PC-3 (cell line): ENCODE measurements around the gene IP6K1. TPM values are rescaled to one million over a fixed set of nuclear protein-coding genes. Genes with fewer than 3 reads are reported as not detected.

Experiments
- ATAC-seq: fragments of 200-7000 bp; cut with Tn5 transposase; 2 replicates; pipeline ENCODE4 v1.9.1; 2020; ENCODE audit warnings: mild to moderate bottlenecking, moderate library complexity
- BruUV-seq: library from RNA; stranded (reverse); fragments of 400-500 nt; replicated peaks from 2 replicates; lab custom pipeline; 2021; lab: Mats Ljungman, UMichigan
- CTCF ChIA-PET: fragments of 300-600 bp; sonication (Branson Sonifier 250); formaldehyde crosslinking; loops from one replicate; lab custom pipeline; 2022; ENCODE audit warnings: antibody characterized with exemption; lab: Charles Lee
- POLR2A ChIA-PET: fragments of 300-600 bp; sonication (Branson Sonifier 250); formaldehyde crosslinking; loops from one replicate; lab custom pipeline; 2022; ENCODE audit warnings: antibody characterized with exemption; ENCODE audit not compliant: unreplicated experiment; lab: Charles Lee
- DNase-seq: peaks from one replicate; pipeline ENCODE4 v3.0.0-alpha.2; 2015
- H2AFZ ChIP-seq: fragments of 300-600 bp; sonication (generic); 2 replicates; pipeline ENCODE4 v1.6.0; 2016; ENCODE audit warnings: antibody characterized with exemption, low read length
- H3F3A ChIP-seq: fragments of 300-600 bp; sonication (generic); one replicate; pipeline ENCODE4 v1.6.0; 2017; ENCODE audit warnings: antibody characterized with exemption, low read length, control low read depth, mild to moderate bottlenecking; ENCODE audit not compliant: unreplicated experiment
- H3K27ac ChIP-seq: fragments of 300-600 bp; sonication (generic); 2 replicates; pipeline ENCODE4 v1.5.1; 2016; ENCODE audit warnings: mild to moderate bottlenecking, low read length
- H3K27me3 ChIP-seq: fragments of 300-600 bp; sonication (generic); 2 replicates; pipeline ENCODE4 v1.6.1; 2016; ENCODE audit warnings: low read length, mixed read lengths
- H3K36me3 ChIP-seq: fragments of 300-600 bp; sonication (generic); 2 replicates; pipeline ENCODE4 v1.6.1; 2016; ENCODE audit warnings: low read depth, mixed run types, low read length, mixed read lengths
- H3K4me1 ChIP-seq: fragments of 300-600 bp; sonication (generic); 2 replicates; pipeline ENCODE4 v1.5.1; 2016; ENCODE audit warnings: low read length; ENCODE audit not compliant: insufficient read depth
- H3K4me2 ChIP-seq: fragments of 300-600 bp; sonication (generic); 2 replicates; pipeline ENCODE4 v1.6.0; 2016; ENCODE audit warnings: low read length
- H3K4me3 ChIP-seq: fragments of 300-600 bp; sonication (generic); 2 replicates; pipeline ENCODE4 v1.5.1; 2016; ENCODE audit warnings: mild to moderate bottlenecking, low read length, mixed read lengths
- H3K79me2 ChIP-seq: fragments of 300-600 bp; sonication (generic); 2 replicates; pipeline ENCODE4 v1.6.1; 2017; ENCODE audit warnings: low read length, mixed read lengths
- H3K9ac ChIP-seq: fragments of 300-600 bp; sonication (generic); 2 replicates; pipeline ENCODE4 v1.6.0; 2016; ENCODE audit warnings: mild to moderate bottlenecking, low read length
- H3K9me2 ChIP-seq: fragments of 300-600 bp; sonication (generic); replicated peaks from 2 replicates; pipeline ENCODE4 v1.6.1; 2016; ENCODE audit warnings: mixed run types, low read length, mixed read lengths
- H3K9me3 ChIP-seq: fragments of 300-600 bp; sonication (generic); 2 replicates; pipeline ENCODE4 v1.6.1; 2016; ENCODE audit warnings: low read length, mixed read lengths
- H4K20me1 ChIP-seq: fragments of 300-600 bp; sonication (generic); 2 replicates; pipeline ENCODE4 v1.6.1; 2016; ENCODE audit warnings: low read length, mixed read lengths
- CTCF ChIP-seq: fragments of 300-600 bp; sonication (generic); conservative IDR thresholded peaks from 2 replicates; pipeline ENCODE4 v1.5.1; 2017; ENCODE audit warnings: antibody characterized with exemption, low read depth, mild to moderate bottlenecking, low read length
- EZH2 ChIP-seq: fragments of 300-600 bp; sonication (generic); IDR thresholded peaks from one replicate; pipeline ENCODE4 v1.6.1; 2017; ENCODE audit warnings: antibody characterized with exemption, mild to moderate bottlenecking, low read length; ENCODE audit not compliant: unreplicated experiment
- EZH2phosphoT487 ChIP-seq: fragments of 300-600 bp; sonication (generic); IDR thresholded peaks from 2 replicates; pipeline ENCODE4 v1.6.1; 2018; ENCODE audit warnings: mild to moderate bottlenecking, antibody characterized with exemption, low read length, borderline replicate concordance
- intact Hi-C: fragments of 100-400 bp; cut with micrococcal nuclease; formaldehyde crosslinking; loops from 2 replicates; pipeline ENCODE4 v1.9.0; 2023
- total RNA-seq: library from RNA; depleted of rRNA; stranded (reverse); fragments of >200 nt; gene quantifications from 2 replicates; pipeline ENCODE4 v1.2.3, GENCODE V29; 2014

Gene IP6K1
- total RNA-seq, 1 experiment from 2014 or later = 50.3 TPM

- H3K27me3 ChIP-seq = no peaks in the 10 kb centered on the region
- H3K4me2 ChIP-seq = no peak overlapping the region
- no peaks in the 10 kb centered on the region for H3K9me2 ChIP-seq
- H3K36me3 ChIP-seq = peaks cover 9% of the 10 kb centered on the region; the same call in 1 of the 2 replicates
- no peak for ATAC-seq
- H2AFZ ChIP-seq = no peak overlapping the region
- no TSS peak for BruUV-seq
- no peak for TF ChIP-seq EZH2phosphoT487
- TF ChIP-seq CTCF = no peak
- TF ChIP-seq EZH2 = no peak
- DNase-seq = no peak
- ChIA-PET CTCF (no interaction called here), POLR2A (no interaction called here)
- intact Hi-C loops = no loop called here
- H3K4me3 ChIP-seq = no peak overlapping the region
- no peaks in the 10 kb centered on the region for H3K9me3 ChIP-seq
- peaks cover 90% of the 10 kb centered on the region for H3K79me2 ChIP-seq
- no peak overlapping the region for H3K27ac ChIP-seq
- H3F3A ChIP-seq = no peaks in the 10 kb centered on the region
- H4K20me1 ChIP-seq = peaks cover 30% of the 10 kb centered on the region; the same call in 1 of the 2 replicates
- H3K9ac ChIP-seq = no peak overlapping the region
- H3K4me1 ChIP-seq = peaks cover 23% of the 10 kb centered on the region
These were observed 13.6 kb downstream of the IP6K1 start for GRCh38 chr3:49772703-49773102.

GRCh38 chr3:49771340-49771938 lies 14.9 kb downstream of the IP6K1 start:
- Histone ChIP-seq H4K20me1 (peaks cover 30% of the 10 kb centered on the region; the same call in 1 of the 2 replicates), H3K4me1 (peaks cover 23% of the 10 kb centered on the region), H2AFZ (no peak overlapping the region), H3K27ac (peak overlapping the region; percentile 54), H3K79me2 (peaks cover 89% of the 10 kb centered on the region), H3K9me2 (no peaks in the 10 kb centered on the region), H3K4me3 (no peak overlapping the region; the same call in 1 of the 2 replicates), H3K9me3 (no peaks in the 10 kb centered on the region), H3K4me2 (peak overlapping the region; percentile 54), H3K36me3 (peaks cover 9% of the 10 kb centered on the region; the same call in 1 of the 2 replicates), H3K27me3 (no peaks in the 10 kb centered on the region), H3K9ac (no peak overlapping the region), H3F3A (no peaks in the 10 kb centered on the region)
- ATAC-seq (peak; percentile 84), DNase-seq (peak; percentile 85)
- CTCF ChIA-PET = interaction anchor here (0.6 kb wide), 1 partner anchor 48 kb away, joined by 3 read pairs; the partner anchor contains the start of gene GMPPB
- TF ChIP-seq EZH2 (no peak), CTCF (no peak), EZH2phosphoT487 (no peak)
- intact Hi-C loops = loop anchor here (1.0 kb wide), 1 partner anchor 25 kb away; no protein-coding TSS in a partner anchor
- BruUV-seq = no TSS peak
- POLR2A ChIA-PET = interaction anchor here (0.6 kb wide), 1 partner anchor 15 kb away, joined by 3 read pairs; the partner anchor contains the start of gene IP6K1

- H3K79me2 ChIP-seq = peaks cover 86% of the 10 kb centered on the region
- H3K9me3 ChIP-seq = no peaks in the 10 kb centered on the region
- ChIA-PET POLR2A (no interaction called here), CTCF (no interaction called here)
- no TSS peak for BruUV-seq
- ATAC-seq (no peak), DNase-seq (no peak)
- peaks cover 9% of the 10 kb centered on the region; the same call in 1 of the 2 replicates for H3K36me3 ChIP-seq
- peaks cover 18% of the 10 kb centered on the region for H3K4me1 ChIP-seq
- TF ChIP-seq EZH2phosphoT487 (no peak), EZH2 (no peak), CTCF (no peak)
- H3K9ac ChIP-seq = no peak overlapping the region
- intact Hi-C loops = no loop called here
- no peak overlapping the region for H3K4me3 ChIP-seq
- H3K27ac ChIP-seq = no peak overlapping the region
- no peaks in the 10 kb centered on the region for H3F3A ChIP-seq
- no peaks in the 10 kb centered on the region for H3K9me2 ChIP-seq
- H3K4me2 ChIP-seq = no peak overlapping the region
- H4K20me1 ChIP-seq = peaks cover 22% of the 10 kb centered on the region; the same call in 1 of the 2 replicates
- H2AFZ ChIP-seq = no peak overlapping the region
- H3K27me3 ChIP-seq = no peaks in the 10 kb centered on the region
These were observed 16.4 kb downstream of the IP6K1 start for GRCh38 chr3:49769926-49770325.
